BLaER1 (cell line): ENCODE results near the gene CFAP77.

Experiments
- H3K27ac ChIP-seq: shearing (Covaris generic); formaldehyde crosslinking; 2 replicates; pipeline ENCODE4 v1.8.1; 2022
- H3K27me3 ChIP-seq: shearing (Covaris generic); formaldehyde crosslinking; 2 replicates; pipeline ENCODE4 v1.8.1; 2022
- H3K36me3 ChIP-seq: shearing (Covaris generic); formaldehyde crosslinking; 2 replicates; pipeline ENCODE4 v1.8.1; 2022
- H3K4me1 ChIP-seq: shearing (Covaris generic); formaldehyde crosslinking; 2 replicates; pipeline ENCODE4 v1.8.1; 2022
- H3K4me2 ChIP-seq: shearing (Covaris generic); formaldehyde crosslinking; 2 replicates; pipeline ENCODE4 v1.8.1; 2022
- H3K4me3 ChIP-seq: shearing (Covaris generic); formaldehyde crosslinking; 2 replicates; pipeline ENCODE4 v1.8.1; 2022
- H3K9ac ChIP-seq: shearing (Covaris generic); formaldehyde crosslinking; 2 replicates; pipeline ENCODE4 v1.8.1; 2022
- H3K9me3 ChIP-seq: shearing (Covaris generic); formaldehyde crosslinking; 2 replicates; pipeline ENCODE4 v1.8.1; 2022
- H4K20me1 ChIP-seq: shearing (Covaris generic); formaldehyde crosslinking; 2 replicates; pipeline ENCODE4 v1.8.1; 2022
- Cebpa-rat ChIP-seq: shearing (Covaris generic); IDR thresholded peaks from 2 replicates; pipeline ENCODE4 v1.8.1; 2022

CFAP77 gene

GRCh38 chr9:132541051-132541450 lies 131.0 kb downstream of the CFAP77 start:
- Histone ChIP-seq H3K4me1 (peaks cover 14% of the 10 kb centered on the region), H4K20me1 (no peaks in the 10 kb centered on the region), H3K4me2 (no peak overlapping the region), H3K36me3 (no peaks in the 10 kb centered on the region), H3K9me3 (peaks cover 8% of the 10 kb centered on the region; the same call in 1 of the 2 replicates), H3K27ac (no peak overlapping the region), H3K9ac (no peak overlapping the region), H3K27me3 (no peaks in the 10 kb centered on the region), H3K4me3 (no peak overlapping the region)
- TF ChIP-seq Cebpa-rat = no peak

- Histone ChIP-seq H3K4me2 (no peak overlapping the region), H3K27ac (no peak overlapping the region), H4K20me1 (no peaks in the 10 kb centered on the region), H3K9me3 (no peaks in the 10 kb centered on the region), H3K9ac (no peak overlapping the region), H3K4me1 (peaks cover 18% of the 10 kb centered on the region), H3K36me3 (no peaks in the 10 kb centered on the region), H3K27me3 (no peaks in the 10 kb centered on the region), H3K4me3 (no peak overlapping the region)
- no peak for TF ChIP-seq Cebpa-rat
Observed at GRCh38 chr9:132541870-132542830, 132.1 kb downstream of the CFAP77 start.

GRCh38 chr9:132543251-132543650 lies 133.2 kb downstream of the CFAP77 start:
- H3K27me3 ChIP-seq = no peaks in the 10 kb centered on the region
- H3K4me2 ChIP-seq = no peak overlapping the region
- no peak overlapping the region for H3K4me3 ChIP-seq
- H3K9me3 ChIP-seq = no peaks in the 10 kb centered on the region
- H3K4me1 ChIP-seq = peaks cover 26% of the 10 kb centered on the region
- no peak overlapping the region for H3K9ac ChIP-seq
- H3K36me3 ChIP-seq = no peaks in the 10 kb centered on the region
- H3K27ac ChIP-seq = no peak overlapping the region
- H4K20me1 ChIP-seq = no peaks in the 10 kb centered on the region
- no peak for TF ChIP-seq Cebpa-rat

GRCh38 chr9:132543960-132544359 lies 133.9 kb downstream of the CFAP77 start:
- Histone ChIP-seq H3K9ac (no peak overlapping the region), H3K27me3 (no peaks in the 10 kb centered on the region), H3K4me1 (peaks cover 26% of the 10 kb centered on the region), H3K27ac (no peak overlapping the region), H3K36me3 (no peaks in the 10 kb centered on the region), H4K20me1 (no peaks in the 10 kb centered on the region), H3K4me2 (no peak overlapping the region), H3K4me3 (no peak overlapping the region), H3K9me3 (no peaks in the 10 kb centered on the region)
- no peak for TF ChIP-seq Cebpa-rat

- peak overlapping the region; percentile 68; the same call in 1 of the 2 replicates for H3K27ac ChIP-seq
- H3K36me3 ChIP-seq = no peaks in the 10 kb centered on the region
- TF ChIP-seq Cebpa-rat = no peak
- no peak overlapping the region for H3K4me3 ChIP-seq
- H3K4me2 ChIP-seq = peak overlapping the region; percentile 89
- no peaks in the 10 kb centered on the region for H3K27me3 ChIP-seq
- peaks cover 26% of the 10 kb centered on the region for H3K4me1 ChIP-seq
- no peaks in the 10 kb centered on the region for H3K9me3 ChIP-seq
- H4K20me1 ChIP-seq = no peaks in the 10 kb centered on the region
- peak overlapping the region; percentile 70; the same call in 1 of the 2 replicates for H3K9ac ChIP-seq
Observed at GRCh38 chr9:132545578-132545977, 135.6 kb downstream of the CFAP77 start.

GRCh38 chr9:132546148-132547051 lies 136.4 kb downstream of the CFAP77 start:
- Histone ChIP-seq H3K27ac (peak overlapping the region; percentile 68), H3K27me3 (no peaks in the 10 kb centered on the region), H3K4me1 (peaks cover 26% of the 10 kb centered on the region), H3K4me2 (peak overlapping the region; percentile 89), H4K20me1 (no peaks in the 10 kb centered on the region), H3K9me3 (no peaks in the 10 kb centered on the region), H3K36me3 (no peaks in the 10 kb centered on the region), H3K9ac (peak overlapping the region; percentile 70), H3K4me3 (peak overlapping the region; percentile 59)
- TF ChIP-seq Cebpa-rat = no peak

- Histone ChIP-seq H3K4me3 (no peak overlapping the region), H3K9me3 (no peaks in the 10 kb centered on the region), H3K27me3 (no peaks in the 10 kb centered on the region), H4K20me1 (no peaks in the 10 kb centered on the region), H3K36me3 (no peaks in the 10 kb centered on the region), H3K4me1 (peaks cover 26% of the 10 kb centered on the region), H3K4me2 (peak overlapping the region; percentile 89), H3K27ac (peak overlapping the region; percentile 68; the same call in 1 of the 2 replicates), H3K9ac (no peak overlapping the region)
- no peak for TF ChIP-seq Cebpa-rat
Observed at GRCh38 chr9:132547052-132547431, 137.0 kb downstream of the CFAP77 start.

GRCh38 chr9:132547436-132547835 lies 137.4 kb downstream of the CFAP77 start:
- H3K4me1 ChIP-seq = peaks cover 26% of the 10 kb centered on the region
- no peak for TF ChIP-seq Cebpa-rat
- no peaks in the 10 kb centered on the region for H3K9me3 ChIP-seq
- no peak overlapping the region for H3K27ac ChIP-seq
- H4K20me1 ChIP-seq = no peaks in the 10 kb centered on the region
- no peak overlapping the region for H3K4me3 ChIP-seq
- no peak overlapping the region for H3K9ac ChIP-seq
- peak overlapping the region; percentile 89; the same call in 1 of the 2 replicates for H3K4me2 ChIP-seq
- no peaks in the 10 kb centered on the region for H3K36me3 ChIP-seq
- no peaks in the 10 kb centered on the region for H3K27me3 ChIP-seq

GRCh38 chr9:132547976-132548730 lies 138.1 kb downstream of the CFAP77 start:
- no peak for TF ChIP-seq Cebpa-rat
- Histone ChIP-seq H3K4me3 (no peak overlapping the region), H3K9ac (no peak overlapping the region)

More at GRCh38 chr9:132547976-132548730, 138.1 kb downstream of the CFAP77 start:
- Histone ChIP-seq H3K4me2 (peak overlapping the region; percentile 89; the same call in 1 of the 2 replicates), H3K9me3 (no peaks in the 10 kb centered on the region), H4K20me1 (no peaks in the 10 kb centered on the region), H3K27ac (no peak overlapping the region), H3K4me1 (peaks cover 26% of the 10 kb centered on the region), H3K27me3 (no peaks in the 10 kb centered on the region), H3K36me3 (no peaks in the 10 kb centered on the region)
